NCI-H510A treated with DMSO at 0.1 percent for 48 hours (cell line): ENCODE measurements around the gene EPB42.

ENCODE experiments used
- DNase-seq: peaks from one replicate; lab custom pipeline; 2025; lab: John Stamatoyannopoulos, UW

EPB42 gene

GRCh38 chr15:43220991-43221403 lies at the start of gene EPB42:
TSS of gene EPB42 (minus strand) at chr15:43221018. CDS start at chr15:43220825, 193 bp downstream.
- no peak for DNase-seq

DNA sequence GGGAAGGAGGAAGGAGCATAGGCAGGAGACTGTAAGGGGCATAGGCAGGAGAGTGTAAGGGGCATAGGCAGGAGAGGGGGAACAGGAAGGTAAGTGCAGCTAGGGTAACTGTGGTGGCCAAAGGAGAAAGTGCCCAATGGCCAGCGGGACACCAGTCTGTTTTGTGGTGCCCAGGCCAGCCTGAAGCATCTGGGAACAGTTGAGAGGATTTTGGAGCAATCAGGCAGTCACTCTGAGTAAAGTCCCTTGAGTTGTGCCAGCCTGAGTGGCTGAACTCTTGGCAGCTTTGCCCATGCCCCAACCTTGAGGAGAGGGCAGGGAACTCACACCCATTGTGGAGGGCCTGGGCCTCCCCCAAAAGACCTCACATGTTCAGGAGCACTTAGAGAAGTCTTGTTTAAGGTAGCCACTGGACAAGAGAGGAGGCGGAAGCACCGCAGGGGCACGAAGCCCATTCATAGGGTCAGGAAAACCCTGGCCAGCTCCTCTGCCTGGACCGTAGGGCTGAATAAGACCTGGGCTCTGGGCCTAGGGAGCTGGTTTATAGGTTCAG lies 49.4 kb upstream of the EPB42 start:
- DNase-seq: no peak

- DNase-seq: no peak
Observed at GRCh38 chr15:43268111-43269105, 47.6 kb upstream of the EPB42 start.

DNA sequence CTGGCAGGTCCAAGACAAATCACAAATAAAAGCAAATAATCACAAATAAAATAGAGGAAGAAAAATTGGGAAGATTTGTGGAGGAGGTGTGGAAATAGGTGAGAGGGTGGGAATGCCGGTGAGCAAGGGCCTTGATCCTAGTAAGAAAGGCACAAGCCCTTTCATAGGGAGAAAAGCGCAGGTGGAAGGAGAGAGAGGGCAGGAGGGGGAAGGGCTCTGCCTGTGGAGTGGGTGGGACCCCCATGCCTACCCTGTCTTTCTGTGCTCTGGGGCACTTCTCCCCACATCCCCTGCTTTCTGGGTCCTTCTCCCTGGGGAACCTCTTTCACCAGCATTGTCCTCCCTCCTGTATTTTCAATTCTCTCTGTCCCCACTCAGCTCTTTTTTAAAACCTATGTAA lies 46.6 kb upstream of the EPB42 start:
- no peak for DNase-seq

DNA sequence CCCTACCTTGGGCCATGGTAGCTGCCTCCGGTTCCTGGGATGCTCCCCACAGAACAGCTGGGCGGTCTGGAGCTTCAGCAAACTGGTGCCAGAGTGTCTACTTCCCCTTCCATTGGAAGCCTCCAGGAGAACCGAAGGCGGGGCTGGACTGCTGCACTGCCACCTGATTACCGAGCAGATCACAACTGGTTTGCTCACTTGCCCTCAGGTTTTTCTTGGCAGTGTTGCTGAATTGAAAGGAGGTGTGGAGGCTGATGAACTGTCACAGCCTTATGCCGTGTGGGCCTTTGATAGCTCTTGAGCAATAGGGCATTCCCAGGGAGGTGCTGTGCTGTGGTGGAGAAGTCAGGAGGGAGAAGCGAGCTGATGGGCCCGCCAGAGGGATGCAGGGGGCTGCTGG lies 46.0 kb upstream of the EPB42 start, which contains the start of gene TGM5:
TSS of gene TGM5 (minus strand) at position 95 of the 400 bp plus-strand sequence. CDS start at position 16, 79 bp downstream.
- no peak for DNase-seq

DNA sequence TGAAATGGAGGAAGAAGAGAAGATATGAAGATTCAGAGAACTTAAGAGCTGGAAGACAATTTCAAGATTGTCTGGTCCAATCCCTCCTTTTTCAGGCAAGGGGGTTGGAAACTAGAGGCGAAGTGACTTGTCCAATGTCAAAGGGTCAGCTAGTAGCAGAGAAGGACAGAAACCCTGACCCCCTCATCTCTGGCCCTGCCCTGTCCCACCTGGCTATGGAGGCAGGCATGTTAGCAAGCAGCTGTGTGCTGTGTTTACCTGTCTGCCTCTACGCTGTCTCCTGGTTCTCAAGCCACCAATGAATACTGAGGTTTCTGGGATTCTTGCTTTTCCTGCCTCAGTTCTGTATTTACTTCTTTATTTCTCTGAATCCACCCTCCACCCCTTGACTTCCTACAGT lies 45.6 kb upstream of the EPB42 start:
- no peak for DNase-seq

GRCh38 chr15:43260011-43260615 lies 39.3 kb upstream of the EPB42 start:
- DNase-seq: no peak

DNA sequence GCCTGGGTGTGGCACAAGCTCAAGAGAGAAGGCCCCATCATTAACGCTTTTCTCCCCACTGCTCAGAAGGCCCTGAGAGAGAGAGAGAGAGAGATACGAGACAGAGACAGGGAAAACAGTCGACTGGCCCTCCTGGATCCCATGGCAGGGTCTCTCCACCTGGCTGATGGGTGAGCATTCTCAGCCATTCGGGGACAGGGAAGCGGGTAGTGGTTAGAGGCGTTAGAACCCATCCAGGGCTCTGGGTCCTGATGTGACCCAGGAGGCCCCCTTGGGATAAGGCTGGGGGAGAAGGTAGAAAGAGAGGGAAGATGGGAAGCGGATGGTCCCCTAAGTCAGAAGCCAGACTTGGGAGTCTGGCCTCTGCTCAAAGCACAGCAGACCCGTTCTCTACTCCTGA lies 38.0 kb upstream of the EPB42 start:
- no peak for DNase-seq

DNA sequence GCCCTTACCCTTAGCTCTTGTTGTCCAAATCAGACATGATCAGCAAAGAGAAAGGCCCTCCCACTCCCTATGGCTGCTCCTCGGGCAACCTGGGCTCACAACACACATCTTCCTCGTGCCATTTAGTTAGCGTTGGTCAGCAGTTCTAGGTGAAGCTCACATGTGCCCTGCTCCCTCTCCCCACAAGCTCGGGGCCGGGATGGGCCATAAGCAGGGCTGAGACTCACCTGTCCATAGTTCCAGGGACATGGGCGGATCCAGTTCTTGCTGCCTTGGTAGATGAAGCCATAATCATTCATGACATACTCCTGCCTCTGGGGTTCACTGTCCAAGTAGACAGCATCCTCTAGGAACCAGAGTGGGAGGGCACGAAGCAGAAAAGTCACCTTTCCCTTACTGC lies 35.5 kb upstream of the EPB42 start:
- DNase-seq: no peak

DNA sequence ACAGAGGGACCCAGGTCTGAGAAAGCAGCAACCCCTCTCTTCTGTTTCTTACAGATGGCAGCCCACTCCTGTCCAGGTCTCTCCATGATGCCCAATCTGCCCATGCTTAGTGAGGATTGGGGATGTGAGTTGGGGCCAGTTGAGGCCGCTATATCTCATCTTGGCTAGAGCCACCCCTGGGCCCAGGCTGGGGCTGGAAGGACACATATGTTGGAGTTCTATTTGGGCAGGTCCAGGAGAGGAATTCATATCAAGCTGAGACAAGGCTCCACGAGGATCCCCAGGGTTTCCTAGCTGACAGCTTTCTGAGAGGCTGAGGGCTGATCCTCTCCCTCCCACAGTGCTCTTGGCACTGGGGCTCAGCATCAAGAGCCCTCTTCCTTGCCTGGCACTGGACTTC lies 34.6 kb upstream of the EPB42 start:
- DNase-seq: no peak

GRCh38 chr15:43253431-43254403 lies 32.9 kb upstream of the EPB42 start:
- DNase-seq: no peak

DNA sequence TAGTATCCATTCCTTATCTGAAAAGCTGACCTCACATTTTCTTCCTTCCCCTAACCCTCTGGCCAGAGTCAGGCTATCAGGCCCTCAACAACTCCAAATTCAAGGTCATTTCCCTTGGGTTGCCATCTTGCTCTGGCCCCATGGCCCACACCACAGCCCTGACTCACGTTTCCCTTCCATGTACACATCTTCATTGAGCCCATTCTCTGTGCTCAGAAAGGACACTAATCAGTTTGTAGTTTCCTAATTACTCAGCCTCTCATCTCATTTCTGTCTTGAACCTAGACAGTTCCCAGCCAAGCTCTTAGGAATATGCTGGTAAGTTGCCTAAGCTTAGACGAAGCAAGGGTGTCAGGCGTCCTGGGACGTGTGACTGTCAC lies 31.0 kb upstream of the EPB42 start:
- DNase-seq: no peak

- no peak for DNase-seq
Observed at GRCh38 chr15:43251185-43251870, 30.5 kb upstream of the EPB42 start.

GRCh38 chr15:43250785-43251184 lies 30.0 kb upstream of the EPB42 start:
- DNase-seq: no peak

DNA sequence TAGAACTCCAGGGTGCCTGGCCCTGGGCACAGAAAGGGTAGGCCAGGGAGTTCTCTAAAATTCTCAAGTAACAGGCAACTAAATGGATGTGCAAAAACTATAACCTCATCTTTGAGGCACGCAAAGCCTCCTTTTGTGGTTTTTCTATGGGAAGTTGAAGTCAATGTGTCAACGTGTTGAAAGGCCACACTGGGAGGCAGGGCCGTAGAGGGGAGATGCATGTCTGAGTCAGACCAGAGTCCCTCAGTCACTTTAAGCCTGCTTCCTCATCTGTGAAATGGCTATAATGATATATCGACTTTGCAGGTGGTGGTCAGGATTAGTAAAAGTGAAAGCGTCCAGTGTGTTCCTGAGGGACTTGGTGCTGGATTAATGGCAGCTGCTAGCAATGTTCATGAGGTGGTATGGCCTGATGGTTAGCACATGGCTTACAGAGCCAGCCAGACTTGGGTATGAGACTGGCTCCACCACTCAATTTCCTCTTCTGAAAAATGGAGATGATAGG lies 28.9 kb upstream of the EPB42 start:
- no peak for DNase-seq

- DNase-seq: no peak
Observed at GRCh38 chr15:43249236-43249635, 28.4 kb upstream of the EPB42 start.

- no peak for DNase-seq
Observed at GRCh38 chr15:43246261-43246774, 25.5 kb upstream of the EPB42 start.

GRCh38 chr15:43244092-43244491 lies 23.3 kb upstream of the EPB42 start:
- no peak for DNase-seq

DNA sequence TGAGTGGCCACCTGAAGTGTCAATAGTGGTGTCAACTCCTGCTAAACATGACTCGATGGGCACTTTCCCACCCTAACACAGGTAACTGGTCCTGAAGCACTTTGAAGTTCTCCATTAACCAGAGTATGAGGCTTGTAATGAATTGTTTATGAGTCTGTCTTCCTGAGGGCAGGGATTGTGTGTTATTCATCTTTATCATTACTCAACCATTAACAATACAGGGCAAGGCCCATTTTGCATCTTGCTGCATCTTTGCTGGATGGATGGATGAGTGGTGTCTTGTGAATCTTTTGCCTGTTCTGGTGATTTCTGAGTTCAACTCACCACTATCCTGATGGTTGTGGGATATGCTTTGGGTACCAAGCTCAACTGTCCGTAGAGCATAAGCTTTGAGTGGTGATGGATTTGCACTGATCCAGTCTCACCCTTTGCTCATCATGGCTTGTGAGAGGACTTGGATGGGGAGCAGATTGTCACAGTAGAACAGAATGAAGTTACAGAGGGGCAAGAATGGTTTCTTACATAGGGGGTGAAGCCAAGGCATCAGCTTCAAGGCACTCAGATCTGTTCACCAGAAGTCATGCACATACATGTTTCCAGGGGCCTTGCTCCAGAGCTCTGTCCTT lies 22.3 kb upstream of the EPB42 start:
- no peak for DNase-seq

GRCh38 chr15:43242616-43243015 lies 21.8 kb upstream of the EPB42 start:
- DNase-seq: no peak
